Kidney tubule cell (primary cell): ENCODE data around the gene CRYZL1.
A peak's percentile ranks its signal among the peaks of the same experiment; 100 is the strongest.

ENCODE experiments used
- DNase-seq: peaks from one replicate; pipeline ENCODE4 v3.0.0-alpha.2; 2018; ENCODE audit warnings: low spot score

CRYZL1 gene

GRCh38 chr21:33661146-33661545 is 19.6 kb upstream of the CRYZL1 start:
- DNase-seq: no peak

DNA sequence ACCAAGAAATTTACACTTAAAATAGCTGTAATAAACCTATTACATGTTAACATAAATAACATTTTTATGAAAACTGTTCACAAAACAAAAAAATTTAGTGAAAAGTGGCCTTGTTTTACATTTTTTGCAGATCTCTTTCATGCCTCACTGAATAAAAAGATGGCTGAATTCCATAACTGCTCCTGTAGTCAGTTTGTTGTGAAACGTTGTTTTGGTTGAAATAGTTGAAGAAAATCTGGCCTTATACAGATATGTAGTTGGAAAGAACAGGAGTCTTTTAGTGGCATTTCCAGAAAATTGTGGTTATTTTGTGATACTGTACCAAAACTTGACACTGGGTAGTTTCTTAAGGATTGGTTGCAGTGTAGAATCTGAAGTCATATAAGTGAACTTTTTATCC is 18.9 kb upstream of the CRYZL1 start:
- no peak for DNase-seq

DNA sequence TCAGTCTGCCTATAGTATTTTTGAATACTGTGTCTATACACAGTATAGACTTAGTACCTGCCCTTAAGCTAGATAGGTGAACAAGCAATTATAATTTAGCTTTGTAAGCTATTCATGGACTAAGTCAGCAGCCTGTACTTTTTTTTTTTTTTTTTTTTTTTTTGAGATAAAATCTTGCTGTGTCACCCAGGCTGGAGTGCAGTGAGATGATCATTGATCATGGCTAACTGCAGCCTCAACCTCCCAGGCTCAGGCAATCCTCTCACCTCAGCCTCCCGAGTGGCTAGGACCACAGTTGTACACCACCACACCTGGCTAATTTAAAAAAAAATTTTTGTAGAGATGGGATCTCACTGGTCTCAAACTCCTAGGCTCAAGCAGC is 18.0 kb upstream of the CRYZL1 start:
- no peak for DNase-seq

- DNase-seq: no peak
These were observed 17.5 kb upstream of the CRYZL1 start for GRCh38 chr21:33658919-33659567.

DNA sequence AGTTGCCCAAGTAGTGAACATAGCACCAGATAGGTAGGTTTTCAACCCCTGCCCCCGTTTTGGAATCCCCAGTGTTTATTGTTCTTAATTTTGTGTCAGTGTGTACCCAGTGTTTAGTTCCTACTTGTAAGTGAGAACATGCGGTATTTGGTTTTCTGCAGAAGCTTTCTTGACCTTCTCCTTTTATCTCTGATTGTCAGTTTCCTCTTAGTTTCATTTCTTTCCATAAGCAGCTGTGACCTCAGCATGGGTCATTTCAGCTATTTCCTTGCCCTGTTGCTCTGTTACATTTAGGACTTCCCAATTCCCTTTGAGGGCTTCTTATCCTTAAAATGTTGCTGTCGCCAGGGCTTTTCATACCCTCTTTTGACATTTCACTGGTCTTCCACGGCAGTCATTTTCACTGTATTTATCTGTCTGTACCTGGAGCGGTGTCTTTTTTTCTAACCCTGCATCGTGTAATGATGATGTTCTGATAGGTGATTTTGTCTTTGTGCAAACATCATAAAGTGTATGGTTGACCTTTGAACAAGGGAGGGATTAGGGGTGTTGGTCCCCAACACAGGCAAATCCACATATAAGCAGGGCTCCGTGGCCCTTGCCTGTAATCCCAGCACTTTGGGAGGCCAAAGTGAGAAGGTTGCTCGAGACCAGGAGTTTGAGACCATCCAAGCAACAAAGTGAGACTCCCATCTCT is 15.7 kb upstream of the CRYZL1 start:
- no peak for DNase-seq

DNA sequence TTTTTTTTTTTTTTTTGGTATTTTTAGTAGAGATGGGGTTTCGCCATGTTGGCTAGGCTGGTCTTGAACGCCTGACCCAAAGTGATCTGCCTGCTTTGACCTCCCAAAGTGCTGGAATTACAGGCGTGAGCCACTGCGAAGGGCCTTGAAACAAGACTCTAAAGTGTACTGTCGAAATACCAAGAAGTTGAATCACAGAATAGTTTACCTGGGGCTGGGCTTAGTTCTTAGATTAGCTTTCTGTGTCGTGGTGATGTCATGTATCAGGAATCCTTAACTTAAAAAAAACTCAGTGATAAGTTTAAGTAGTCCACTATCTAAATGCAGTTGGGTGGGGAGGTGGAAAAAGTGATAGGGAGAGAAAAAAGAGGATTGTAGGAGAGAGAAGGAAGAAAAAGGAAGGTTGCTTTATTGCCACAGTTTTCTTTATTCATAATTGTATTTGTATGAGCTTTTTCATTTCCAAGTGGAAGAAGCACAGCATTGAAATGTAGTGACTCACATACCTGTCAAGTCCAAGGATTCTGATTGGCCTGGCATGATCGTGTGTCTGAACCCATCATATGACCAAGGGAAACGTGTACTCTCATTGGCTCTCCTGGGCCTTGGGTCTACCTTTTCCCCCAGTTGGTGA is 14.2 kb upstream of the CRYZL1 start:
- DNase-seq: peak; percentile 98

DNA sequence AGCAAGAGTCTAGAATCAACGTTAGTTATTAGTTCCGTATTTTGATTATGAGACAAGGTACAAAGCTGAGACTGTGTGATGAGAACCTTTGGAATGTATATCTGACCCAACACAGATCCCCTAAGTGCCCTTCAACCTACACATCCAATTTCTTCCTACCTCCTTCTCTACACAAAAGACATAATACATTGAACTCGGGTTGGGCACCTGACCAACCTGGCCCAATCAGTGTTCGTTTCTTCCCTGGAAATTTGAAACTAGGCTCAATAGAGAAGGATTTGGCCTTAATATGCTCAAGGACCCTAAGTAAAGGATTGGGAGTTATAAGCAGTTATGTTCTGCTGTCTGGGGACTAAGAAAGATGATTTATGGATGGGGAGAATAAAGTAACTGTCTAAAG is 12.9 kb upstream of the CRYZL1 start:
- DNase-seq: no peak

DNA sequence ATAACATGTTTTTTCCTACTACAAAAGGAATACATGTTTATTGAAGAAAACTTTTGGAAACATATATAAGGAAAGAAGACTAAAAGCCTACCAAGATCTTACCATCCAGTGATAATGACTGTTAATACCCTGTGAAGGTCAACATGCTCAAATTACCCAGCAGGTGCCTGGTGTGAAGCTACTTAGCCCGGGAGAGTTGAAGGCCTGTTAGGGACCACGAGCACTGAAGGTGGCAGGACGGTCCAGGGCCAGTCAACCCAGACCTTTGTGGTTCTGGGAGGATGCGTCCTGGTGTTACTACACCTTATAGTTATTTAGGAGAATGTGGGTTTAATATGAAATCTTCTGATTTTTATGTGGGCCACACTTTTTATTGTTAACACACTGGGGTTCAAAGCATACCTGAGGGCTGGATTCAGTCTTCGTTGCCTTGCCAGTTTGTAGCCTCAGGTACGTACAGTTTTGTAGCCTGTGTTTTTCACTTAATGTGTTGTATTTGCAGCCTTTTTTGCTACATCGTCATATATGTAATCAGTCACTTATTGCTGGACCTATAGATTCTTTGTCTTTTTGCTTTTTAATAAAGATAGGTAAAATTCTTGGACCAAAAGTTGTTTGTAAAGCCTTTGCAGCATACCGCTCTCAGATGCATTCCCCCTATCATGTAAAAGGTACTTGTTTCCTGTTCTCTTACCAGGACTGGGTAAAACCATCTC is 10.6 kb upstream of the CRYZL1 start:
- DNase-seq: no peak

DNA sequence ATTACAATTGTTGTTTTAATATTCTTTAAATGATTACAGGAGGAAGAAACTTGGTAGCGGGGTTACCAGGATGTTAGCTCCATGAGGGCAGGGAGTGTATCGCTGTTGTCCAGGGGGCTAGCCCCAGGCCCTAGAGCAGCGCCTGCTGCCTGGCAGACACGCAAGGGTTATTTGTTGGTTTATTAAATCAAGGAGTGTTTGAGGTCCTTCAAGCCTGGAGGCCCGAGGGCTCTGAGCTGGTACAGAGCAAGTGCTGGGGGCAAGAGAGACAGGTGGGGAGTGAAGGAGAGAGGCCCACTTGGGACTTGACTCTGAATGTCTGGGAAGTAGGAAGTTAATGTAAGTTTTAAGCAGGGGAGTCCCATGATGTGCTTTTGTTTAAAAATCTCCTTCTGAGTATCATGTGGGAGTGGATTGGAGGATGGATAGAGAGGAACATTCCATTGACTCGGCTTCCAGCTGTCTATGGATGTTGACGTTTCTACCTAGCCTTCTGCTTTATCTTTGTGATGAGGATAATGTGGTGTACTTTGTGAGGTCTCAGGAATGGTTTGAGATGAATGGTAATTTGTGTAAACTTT is 9.5 kb upstream of the CRYZL1 start:
- no peak for DNase-seq

GRCh38 chr21:33650230-33650629 is 8.7 kb upstream of the CRYZL1 start:
- DNase-seq: no peak

DNA sequence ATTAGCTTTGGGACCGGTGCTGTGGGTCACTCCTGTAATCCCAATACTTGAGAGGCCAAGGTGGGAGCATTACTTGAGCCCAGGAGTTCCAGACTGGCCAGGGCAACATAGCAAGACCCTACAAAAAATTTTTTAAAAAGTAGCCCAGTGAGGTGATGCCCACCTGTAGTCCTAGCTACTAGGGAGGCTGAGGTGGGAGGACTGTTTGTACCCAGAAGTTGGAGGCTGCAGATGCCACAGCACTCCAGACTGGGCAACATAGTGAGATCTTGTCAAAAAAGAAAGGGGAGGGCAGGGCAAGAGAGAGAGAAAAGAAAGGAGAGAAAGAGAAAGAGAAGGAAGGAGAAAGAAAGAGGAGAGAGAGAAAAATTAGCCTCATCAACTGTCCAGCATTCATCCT is 7.0 kb upstream of the CRYZL1 start:
- no peak for DNase-seq

DNA sequence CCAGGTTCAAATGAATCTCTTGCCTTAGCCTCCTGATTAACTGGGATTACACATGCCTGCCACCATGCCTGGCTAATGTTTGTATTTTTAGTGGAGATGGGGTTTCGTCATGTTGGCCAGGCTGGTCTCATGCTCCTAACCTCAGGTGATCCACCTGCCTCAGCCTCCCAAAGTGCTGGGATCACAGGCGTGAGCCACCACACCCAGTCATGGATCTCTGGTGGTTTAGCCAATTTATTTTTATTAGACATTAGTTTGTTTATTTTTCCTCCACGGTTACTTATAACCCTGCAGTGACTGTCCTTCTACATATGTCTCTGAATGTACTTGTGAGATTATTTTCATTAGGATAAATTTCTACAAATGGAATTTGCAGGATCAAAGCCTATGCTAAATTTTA is 6.0 kb upstream of the CRYZL1 start:
- no peak for DNase-seq

DNA sequence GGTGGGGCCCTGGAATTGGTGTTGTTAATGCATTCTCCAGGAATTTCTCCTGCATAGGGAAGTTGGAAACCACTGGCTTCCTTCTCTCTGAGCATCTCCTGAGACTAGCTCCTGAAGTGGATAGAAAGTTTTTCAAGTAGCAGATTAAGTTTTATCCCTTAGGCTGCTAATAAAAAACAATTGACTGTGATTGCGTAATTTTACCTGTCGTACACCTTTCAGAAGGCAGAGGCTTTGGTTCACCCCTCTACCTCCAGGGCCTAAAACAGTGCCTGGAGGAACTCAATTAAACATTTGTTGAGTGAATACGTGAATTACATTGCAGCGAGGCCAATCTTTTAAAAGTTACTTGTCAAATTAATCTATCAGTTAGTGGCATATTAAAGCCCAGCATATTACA is 4.2 kb upstream of the CRYZL1 start:
- no peak for DNase-seq

- no peak for DNase-seq
These were observed 3.0 kb upstream of the CRYZL1 start for GRCh38 chr21:33644383-33645074.

DNA sequence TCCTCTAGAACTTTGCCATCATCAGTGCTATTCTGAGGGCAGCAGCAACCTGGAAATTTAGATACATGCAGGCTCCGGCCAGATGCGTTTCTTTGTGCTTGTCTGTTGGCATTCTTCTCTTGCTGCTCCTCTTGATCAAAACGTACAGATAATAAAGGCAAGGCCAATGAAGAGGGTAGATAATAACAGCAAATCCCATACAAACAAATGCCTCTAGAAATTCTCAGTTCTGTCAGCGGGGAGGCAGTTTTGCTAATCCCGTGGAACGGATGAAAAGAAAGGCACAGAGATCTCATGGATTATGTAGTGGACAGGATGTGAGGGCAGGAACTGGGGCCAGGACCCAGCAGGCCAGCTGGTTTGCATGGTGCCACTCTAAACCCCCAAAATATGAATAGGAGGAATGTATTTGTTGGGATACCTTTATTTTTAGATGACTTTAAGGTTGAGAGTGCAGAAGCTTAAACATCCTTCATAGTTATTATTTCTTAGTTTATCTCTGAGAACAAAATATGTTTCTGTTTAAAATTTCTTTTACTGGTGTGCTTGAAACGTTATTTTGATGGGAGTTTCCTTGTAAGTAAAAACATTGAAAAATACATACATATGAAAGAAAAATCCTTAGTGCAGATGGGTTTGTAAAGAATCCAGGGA is 2.2 kb upstream of the CRYZL1 start:
- peak; percentile 44 for DNase-seq

DNA sequence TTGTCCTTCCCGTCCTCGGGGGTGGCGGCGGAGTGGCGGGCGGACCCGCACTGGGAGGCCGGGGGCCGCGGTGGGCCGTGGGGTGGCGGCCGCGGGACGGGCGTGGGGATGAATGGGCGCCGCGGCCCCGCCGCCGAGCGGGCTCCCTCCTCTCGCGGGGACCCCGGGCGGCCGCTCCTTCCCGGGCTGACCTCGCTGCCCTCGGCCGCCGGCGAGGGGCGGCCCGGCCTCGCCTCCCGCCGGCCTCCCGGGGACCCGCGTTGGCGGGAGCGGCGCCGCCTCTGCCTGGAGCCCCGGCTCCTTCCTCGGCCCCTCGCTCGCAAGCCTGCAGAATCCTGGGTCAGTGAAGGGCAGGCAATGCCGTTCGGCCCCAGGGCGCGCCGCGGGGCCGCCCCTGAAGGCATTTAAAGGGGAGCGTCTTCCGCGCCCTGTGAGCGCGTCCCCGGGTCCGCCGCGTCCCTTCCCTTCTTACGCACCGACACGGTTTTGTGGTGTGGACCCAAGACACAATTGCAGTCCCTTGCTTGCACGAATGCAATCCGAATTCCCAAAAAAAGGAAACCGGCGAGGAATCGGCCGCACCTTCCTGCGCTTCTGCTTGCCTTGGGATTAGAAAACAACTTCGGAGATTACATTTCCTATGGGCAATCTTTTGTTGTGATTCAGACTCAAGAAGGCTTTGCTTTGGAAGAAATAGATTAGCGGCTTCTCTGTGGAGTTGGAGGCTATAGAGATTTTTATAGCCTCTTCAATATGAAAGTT is 1.5 kb upstream of the CRYZL1 start:
- DNase-seq: peak; percentile 51

GRCh38 chr21:33642027-33642895 is 720 bp upstream of the CRYZL1 start, which contains the start of gene ITSN1:
ITSN1 (plus strand) TSS chr21:33642501; CDS start chr21:33718829, 76,328 bp downstream.
- peak; percentile 100 for DNase-seq

- DNase-seq: peak; percentile 30
These were observed 717 bp downstream of the CRYZL1 start for GRCh38 chr21:33640697-33641351.

- no peak for DNase-seq
These were observed 7.3 kb downstream of the CRYZL1 start for GRCh38 chr21:33634254-33634653.
